ENCODE measurements around the gene REXO4.
"Not testable (repeated sequence)": the region's sequence is repeated elsewhere in the genome, so short reads cannot be mapped to it uniquely, and the experiment has no call there.

The REXO4 gene

DNA sequence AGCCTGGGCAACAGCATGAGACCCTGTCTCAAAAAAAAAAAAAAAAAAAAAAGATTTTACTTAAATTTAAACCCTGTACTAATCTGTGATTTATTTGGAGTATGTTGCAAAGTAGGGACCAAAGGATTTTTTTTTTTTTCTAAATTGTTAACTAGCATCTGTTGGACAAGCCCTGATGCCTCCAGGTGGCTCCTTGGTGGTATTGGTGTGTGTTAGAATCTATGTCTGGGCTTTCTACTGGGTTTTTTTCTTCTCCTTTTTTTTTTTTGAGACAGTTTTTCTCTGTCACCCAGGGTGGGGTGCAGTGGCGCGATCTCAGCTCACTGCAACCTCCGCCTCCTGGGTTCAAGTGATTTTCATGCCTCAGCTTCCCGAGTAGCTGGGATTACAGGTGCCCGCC is 34.1 kb upstream of the REXO4 start:
- not testable (repeated sequence) for DNase-seq (ENCODE audit: low read depth in 2 of 2, low spot score in 1 of 2)

DNA sequence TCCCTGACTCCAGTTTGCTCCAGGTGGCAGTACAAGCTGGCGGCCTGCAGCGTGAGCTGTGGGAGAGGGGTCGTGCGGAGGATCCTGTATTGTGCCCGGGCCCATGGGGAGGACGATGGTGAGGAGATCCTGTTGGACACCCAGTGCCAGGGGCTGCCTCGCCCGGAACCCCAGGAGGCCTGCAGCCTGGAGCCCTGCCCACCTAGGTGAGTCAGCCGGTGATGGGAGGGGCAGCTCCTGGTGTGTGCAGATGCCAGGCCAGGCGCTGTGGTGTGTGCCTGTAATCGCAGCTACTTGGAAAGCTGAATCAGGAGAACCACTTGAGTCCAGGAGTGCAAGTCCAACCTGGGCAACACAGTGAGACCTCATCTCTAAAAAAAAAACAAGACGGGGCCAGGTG is 31.9 kb upstream of the REXO4 start:
- no peak for DNase-seq (ENCODE audit: low read depth in 2 of 2, low spot score in 1 of 2)

DNA sequence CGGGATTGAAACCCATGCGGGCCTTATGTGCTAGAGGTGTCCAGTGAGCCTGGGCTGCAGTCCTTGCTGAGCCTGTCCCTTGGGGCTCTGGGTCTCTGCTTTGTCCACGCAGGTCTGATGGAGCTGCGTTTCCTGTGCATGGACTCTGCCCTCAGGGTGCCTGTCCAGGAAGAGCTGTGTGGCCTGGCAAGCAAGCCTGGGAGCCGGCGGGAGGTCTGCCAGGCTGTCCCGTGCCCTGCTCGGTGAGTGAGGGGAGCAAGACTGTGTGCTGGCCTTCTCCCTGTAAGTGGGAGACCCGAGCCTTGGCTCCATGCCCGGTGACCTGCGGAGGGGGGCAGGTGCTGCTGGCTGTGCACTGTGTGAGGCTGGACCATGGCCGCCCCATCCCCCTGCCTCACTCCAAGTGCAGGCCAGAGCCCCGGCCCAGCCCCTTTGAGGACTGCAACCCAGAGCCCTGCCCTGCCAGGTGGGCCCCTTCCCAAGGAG is 30.7 kb upstream of the REXO4 start:
- DNase-seq (ENCODE audit: low read depth in 2 of 2, low spot score in 1 of 2), result no peak

DNA sequence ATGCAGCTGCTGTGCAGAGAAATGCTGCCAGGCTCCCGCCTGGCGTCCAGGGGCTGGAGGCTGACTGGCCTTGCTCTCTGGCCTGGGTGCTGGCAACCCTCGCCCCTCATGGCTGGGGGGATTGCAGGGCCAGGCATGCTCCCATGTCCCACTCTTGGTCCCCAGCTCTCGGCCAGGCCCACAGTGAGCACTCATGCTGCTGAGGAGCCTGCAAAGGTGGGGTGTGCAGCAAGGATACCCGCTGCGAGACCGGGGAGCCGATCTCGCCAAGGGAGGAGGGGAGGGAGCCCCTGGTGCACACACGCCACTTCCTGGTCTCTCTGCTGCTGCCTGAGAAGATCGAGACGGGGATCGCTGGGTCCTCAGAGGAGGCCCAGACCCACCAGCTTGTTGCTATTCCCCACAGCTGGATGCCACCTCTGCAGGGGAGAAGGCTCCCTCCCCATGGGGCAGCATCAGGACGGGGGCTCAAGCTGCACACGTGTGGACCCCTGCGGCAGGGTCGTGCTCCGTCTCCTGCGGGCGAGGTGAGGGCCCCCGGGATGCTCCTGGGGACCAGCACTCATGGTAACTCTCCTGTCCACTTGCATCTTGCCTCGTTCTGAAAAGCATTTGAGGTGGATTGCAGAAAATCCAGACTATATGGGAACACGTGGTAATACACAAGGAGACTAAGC is 27.6 kb upstream of the REXO4 start:
- DNase-seq (ENCODE audit: low read depth in 2 of 2, low spot score in 1 of 2), result no peak

DNA sequence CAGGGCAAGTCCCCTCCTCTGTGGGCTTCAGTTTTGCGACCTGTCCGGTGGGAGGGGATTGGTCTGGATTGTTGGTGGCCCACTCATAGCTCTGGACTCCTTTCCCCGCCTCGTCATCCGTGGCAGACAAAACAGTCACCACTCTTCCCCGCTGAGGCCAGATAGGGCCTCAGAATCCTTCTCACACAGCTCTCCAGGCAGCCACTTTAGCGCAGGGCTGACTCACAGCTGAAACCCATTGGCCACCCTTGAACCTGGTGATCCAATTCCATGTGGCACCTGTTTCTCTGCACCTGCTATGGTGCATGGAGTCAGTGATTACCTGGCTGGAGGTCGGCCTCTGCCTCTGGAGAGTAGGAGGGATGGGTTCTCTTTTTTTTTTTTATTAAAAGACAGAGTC is 26.2 kb upstream of the REXO4 start:
- DNase-seq (ENCODE audit: low read depth in 2 of 2, low spot score in 1 of 2), result no peak

DNA sequence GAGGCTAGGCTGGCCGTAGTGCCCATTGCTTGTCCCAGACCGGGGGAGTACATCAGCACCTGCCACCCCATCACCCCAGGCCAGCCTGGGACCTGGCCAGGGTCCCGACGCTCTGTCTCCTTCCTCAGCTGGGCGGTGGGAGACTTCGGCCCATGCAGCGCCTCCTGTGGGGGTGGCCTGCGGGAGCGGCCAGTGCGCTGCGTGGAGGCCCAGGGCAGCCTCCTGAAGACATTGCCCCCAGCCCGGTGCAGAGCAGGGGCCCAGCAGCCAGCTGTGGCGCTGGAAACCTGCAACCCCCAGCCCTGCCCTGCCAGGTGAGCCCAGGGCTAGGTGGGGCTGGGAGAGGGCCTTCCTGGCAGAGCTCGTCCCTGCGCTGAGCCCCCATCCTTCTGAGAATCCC is 25.4 kb upstream of the REXO4 start:
- DNase-seq (ENCODE audit: low read depth in 2 of 2, low spot score in 1 of 2), result no peak

DNA sequence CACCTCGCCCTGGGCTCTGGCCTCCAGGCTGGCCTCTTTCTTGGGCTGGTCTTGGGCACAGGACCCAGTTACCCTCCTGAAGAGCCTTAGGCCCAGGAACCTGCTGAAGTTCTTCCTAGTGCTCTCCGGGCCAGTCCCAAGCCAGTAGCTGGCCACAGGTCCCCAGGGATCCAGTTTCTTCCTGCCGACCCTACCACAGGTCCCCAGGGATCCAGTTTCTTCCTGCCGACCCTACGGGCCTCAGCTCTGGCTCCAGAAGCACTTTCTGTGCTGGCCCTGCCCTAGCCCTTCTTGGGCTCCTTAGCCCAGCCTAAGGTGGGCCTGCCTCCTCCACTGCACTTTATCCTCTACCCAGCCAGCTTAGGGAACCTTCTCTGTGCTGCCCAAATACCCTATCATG is 23.8 kb upstream of the REXO4 start:
- DNase-seq (ENCODE audit: low read depth in 2 of 2, low spot score in 1 of 2), result no peak

DNA sequence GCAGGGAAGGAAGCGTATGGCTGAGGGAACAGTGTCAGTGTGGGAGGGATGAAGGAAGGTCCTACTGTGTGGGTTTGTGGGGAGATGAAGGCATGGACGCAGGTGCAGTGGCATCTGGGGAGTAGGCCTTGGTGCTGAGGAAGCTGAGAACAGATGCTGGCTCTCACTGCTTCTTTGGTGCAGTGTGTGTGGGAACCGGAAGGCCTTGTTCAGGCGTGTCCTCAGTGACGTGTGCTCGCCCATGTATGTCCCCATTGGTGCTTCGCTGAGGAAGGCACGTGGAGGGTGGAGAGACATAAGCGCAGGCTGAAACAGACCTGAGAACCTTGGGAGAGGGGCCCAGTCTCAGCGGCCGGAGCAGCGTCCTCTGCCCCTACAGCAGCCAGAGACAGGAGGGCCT is 23.1 kb upstream of the REXO4 start:
- no peak for DNase-seq (ENCODE audit: low read depth in 2 of 2, low spot score in 1 of 2)

DNA sequence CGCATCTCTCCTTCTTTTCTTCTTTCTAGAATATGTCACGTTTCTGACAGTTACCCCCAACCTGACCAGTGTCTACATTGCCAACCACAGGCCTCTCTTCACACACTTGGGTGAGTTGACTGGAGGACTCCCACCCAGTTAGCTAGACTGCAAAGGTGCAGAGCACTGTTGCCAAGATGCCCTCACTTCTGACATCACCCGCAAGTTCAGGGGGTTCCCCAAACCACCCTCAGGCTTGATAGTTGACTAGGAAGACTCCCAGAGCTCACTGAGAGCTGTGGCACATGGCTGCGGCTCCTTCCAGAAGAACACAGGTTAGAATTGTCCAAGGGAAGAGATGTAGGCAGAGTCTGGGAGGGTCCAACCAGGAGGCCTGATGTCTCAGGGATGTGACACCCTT is 21.5 kb upstream of the REXO4 start:
- no peak for DNase-seq (ENCODE audit: low read depth in 2 of 2, low spot score in 1 of 2)

DNA sequence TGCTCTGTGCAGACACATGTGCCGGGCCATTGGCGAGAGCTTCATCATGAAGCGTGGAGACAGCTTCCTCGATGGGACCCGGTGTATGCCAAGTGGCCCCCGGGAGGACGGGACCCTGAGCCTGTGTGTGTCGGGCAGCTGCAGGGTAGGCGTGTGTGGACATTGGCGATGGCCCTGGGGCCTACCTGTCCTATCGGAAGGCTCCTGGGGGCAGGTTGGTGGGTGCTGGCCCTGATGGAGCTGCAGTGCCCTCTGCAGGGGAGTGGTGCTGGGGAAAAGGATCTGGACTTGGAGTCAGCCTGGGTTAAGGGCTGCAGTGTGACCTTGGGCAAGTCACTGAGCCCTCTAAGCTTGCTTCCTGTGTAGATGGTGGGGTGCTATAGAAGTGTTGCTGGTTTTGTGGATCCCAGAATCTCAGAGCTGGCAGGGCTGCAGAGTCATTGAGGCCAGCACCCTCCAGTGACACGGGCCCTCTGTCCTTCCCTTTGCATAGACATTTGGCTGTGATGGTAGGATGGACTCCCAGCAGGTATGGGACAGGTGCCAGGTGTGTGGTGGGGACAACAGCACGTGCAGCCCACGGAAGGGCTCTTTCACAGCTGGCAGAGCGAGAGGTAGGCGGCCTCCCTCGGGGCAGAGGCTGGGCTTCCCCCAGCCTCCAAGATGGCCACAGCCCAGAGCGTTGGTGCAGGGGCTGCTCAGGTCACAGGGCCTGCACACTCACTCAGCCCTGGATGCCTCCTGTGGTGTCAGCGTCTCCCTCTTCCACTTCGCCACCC is 20.1 kb upstream of the REXO4 start:
- DNase-seq (ENCODE audit: low read depth in 2 of 2, low spot score in 1 of 2), result no peak

DNA sequence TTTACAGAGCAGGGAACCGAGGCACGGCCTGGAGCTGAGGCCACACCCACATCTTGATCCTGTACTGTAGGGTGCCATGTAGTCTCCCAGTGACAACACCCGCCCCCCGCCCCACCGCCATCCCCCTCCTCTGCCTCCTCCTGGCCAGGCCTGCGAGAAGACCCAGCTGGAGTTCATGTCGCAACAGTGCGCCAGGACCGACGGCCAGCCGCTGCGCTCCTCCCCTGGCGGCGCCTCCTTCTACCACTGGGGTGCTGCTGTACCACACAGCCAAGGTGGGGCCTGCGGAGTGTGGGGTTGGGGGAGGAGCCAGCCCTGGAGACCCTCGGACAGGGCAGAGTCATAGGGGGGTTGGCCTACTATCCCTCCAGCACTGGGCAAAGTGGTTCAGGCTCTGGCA is 18.9 kb upstream of the REXO4 start:
- no peak for DNase-seq (ENCODE audit: low read depth in 2 of 2, low spot score in 1 of 2)

DNA sequence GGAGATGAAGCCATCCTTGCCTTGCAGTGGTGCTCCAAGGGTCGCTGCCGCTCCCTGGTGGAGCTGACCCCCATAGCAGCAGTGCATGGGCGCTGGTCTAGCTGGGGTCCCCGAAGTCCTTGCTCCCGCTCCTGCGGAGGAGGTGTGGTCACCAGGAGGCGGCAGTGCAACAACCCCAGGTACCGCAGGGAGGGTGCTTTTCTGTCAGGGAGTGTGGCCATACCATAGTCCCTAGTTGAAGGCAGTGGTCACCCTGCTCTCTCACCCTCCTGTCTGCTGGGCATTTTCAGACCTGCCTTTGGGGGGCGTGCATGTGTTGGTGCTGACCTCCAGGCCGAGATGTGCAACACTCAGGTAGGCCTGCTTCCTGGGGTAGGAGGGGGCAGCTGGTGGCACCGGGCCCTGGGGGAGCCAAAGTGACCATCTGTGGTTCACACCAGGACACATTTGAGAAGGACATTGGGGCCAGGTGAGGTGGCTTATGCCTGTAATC is 15.6 kb upstream of the REXO4 start:
- no peak for DNase-seq (ENCODE audit: low read depth in 2 of 2, low spot score in 1 of 2)

DNA sequence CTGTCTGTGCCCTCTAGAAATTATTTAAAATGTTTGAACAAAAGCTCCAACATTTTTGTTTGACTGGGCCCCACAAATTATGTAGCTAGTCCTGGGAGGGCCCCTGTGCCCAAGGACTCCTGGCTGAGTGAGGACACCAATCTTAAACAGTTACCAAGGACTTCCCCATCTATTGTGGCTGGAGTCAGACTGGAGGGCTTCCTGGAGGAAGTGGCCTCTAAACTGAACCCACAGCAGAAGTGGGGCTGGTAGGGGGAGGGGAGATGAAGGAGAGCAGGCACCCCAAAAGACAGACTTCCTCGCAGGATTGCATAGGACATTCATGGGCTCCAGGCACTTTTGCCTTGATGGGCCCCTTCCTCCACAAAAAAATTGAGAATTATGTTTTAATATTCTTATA is 12.4 kb upstream of the REXO4 start:
- DNase-seq (ENCODE audit: low read depth in 2 of 2, low spot score in 1 of 2), result no peak

DNA sequence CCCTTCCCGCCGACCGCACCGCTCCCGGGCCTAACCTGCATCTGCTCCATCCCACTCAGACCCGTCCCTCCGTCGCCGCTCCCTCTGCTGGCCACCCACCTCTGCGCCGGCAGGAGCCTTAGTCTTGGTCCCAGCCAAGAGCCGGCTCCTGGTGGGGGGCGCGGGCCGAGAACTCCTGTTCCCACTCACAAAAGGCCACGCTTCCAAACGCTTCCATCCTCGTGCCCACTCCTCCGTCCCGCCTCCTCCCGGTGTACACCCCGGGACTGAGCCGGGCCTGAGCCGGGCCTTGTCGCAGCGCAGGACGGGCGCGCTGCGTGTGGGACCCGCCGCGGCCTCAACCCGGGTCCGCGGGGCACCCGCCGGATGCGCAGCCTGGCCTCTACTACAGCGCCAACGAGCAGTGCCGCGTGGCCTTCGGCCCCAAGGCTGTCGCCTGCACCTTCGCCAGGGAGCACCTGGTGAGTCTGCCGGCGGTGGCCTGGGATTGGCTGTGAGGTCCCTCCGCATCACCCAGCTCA is 11.9 kb upstream of the REXO4 start:
- DNase-seq (ENCODE audit: low read depth in 2 of 2, low spot score in 1 of 2), result no peak

DNA sequence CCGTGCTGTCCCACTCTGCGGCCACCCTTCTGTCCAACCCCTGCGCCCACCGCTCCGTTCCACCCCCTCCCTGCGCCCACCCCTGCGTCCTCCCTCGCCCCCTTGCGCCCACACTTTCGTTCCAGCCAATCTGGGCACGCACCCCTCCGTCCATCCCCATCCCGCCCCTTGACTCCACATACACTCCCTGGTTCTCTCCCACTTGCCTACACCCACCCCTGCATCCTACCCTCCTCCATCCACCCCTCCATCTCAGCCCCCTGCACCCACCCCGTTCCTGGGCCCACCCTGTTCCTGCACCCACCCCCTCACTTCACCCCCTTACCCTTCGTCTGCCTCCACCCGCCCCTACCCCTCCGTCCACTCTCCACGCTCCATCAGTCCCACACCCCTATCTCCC is 11.4 kb upstream of the REXO4 start:
- DNase-seq (ENCODE audit: low read depth in 2 of 2, low spot score in 1 of 2), result no peak

DNA sequence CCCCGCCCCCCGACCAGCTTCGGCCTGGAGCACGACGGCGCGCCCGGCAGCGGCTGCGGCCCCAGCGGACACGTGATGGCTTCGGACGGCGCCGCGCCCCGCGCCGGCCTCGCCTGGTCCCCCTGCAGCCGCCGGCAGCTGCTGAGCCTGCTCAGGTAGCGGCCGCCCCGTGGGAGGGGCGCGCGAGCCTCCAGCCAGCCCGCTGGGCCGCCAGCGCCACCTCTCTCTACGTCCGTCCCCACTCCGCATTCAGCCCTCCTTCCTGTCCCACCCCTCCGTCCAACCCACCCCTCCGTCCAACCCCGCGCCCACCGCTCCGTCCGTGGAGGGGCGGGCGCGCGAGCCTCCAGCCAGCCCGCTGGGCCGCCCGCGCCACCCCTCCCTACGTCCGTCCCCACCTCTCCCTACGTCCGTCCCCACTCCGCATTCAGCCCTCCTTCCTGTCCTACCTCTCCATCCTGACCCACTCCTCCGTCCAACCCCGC is 10.8 kb upstream of the REXO4 start:
- no peak for DNase-seq (ENCODE audit: low read depth in 2 of 2, low spot score in 1 of 2)

DNA sequence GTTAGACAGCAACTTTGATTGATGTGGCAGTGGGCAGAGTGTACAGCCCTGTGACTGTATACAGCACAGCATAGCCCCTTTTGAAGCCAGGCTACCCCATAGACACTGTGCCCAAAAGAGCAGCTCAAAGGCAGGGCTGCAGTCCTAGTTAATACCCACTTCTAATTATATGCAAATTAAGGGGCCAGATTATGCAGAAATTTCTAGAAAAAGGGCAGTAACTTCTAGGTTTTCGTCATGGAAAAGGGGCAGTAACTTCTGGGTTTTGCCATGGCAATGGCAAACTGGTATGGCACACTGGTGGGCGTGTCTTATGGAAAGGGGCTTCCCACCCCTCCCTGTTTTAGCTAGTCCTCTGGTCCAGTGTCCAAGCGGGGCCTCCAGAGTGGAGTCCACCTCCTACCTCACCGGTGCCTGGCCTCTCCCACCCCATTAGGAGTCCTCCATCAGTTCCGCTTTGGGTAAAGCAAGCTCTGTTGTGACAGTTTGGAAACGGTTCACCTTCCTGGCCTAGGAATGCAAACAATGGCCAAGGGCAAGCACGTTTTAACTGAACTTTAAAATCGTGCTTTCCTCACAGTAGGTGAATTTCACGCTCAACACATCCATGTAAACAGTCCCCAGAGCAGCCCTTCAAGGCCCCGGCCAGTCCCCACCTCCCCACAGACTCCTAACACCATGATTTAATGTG is 10.0 kb upstream of the REXO4 start:
- DNase-seq (ENCODE audit: low read depth in 2 of 2, low spot score in 1 of 2), result no peak

DNA sequence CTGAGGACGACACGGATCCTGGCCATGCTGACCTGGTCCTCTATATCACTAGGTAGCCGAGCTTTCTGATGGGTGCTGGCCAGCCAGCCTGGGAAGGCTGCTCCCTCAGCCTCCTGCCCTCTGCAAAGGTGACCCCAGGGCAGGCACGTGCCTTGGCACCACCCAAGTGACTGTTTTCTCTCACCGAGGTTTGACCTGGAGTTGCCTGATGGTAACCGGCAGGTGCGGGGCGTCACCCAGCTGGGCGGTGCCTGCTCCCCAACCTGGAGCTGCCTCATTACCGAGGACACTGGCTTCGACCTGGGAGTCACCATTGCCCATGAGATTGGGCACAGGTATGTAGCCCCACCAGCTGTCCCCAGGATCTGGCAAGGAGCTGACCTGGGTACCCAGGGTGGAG is 8.2 kb upstream of the REXO4 start:
- no peak for DNase-seq (ENCODE audit: low read depth in 2 of 2, low spot score in 1 of 2)

DNA sequence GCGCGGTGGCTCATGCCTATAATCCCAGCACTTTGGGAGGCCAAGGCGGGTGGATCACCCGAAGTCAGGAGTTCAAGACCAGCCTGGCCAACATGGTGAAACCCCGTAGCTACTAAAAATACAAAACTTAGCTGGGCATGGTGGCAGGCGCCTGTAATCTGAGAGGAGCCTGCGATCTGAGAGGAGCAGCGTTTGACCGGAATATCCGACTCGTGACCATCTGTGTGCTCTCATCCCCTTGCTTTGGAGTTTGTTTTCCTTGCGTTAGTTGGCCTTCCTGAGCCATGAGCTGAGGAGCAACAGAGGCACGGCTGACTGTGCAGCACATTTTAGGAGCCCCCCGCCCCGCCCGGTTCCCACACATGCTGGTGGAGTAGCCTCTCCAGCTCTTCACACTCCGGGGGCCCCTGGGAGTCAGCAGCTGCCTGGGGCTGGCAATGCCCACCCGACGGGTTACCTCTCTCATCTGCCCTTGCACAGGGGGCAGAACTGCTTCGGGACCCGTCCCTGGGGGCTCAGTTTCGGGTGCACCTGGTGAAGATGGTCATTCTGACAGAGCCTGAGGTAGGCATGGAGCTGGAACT is 7.3 kb upstream of the REXO4 start:
- DNase-seq (ENCODE audit: low read depth in 2 of 2, low spot score in 1 of 2), result no peak

DNA sequence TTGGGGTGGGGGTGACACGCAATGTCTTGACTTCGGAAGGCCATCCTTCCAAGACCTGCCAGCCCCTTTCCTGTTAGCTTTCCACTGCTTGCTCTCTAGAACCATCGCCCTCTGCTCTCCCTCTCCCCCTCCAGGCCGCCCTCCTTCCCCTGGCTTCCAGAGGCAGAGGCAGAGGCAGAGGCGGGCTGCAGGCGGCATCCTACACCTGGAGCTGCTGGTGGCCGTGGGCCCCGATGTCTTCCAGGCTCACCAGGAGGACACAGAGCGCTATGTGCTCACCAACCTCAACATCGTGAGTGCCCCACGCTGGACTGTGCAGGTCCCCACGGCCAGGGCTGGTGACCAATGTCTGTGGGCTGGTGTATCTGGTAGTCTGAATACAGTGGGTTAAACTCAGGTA is 6.4 kb upstream of the REXO4 start:
- no peak for DNase-seq (ENCODE audit: low read depth in 2 of 2, low spot score in 1 of 2)

DNA sequence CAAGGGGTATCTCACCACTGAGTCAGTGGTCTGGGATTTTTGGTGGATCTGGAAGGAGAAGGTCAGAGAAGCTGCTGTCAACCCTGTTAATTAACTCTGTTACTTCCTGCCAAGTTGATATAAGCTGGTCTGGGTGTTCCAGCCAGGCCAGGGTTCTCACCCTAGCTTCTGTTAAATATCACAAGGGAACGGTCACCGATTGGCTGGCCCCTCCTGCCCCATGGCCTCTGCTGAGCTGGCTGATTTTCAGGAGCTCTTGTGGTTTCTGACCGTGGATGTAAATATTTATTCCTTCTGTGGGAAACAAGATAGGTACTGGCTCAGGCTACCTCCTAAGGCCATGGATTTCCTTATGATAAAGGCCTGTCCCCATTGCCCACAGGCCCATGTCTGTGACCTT is 5.4 kb upstream of the REXO4 start:
- DNase-seq (ENCODE audit: low read depth in 2 of 2, low spot score in 1 of 2), result no peak

Data from stimulated activated CD8-positive, alpha-beta memory T cell treated with anti-CD3 and anti-CD28 coated beads, Interleukin-4, amount 100 ng/mL, for 1 hour (primary cell).